ENCODE results near the gene NANOGP8. TPM values are rescaled to one million over a fixed set of nuclear protein-coding genes. Genes with fewer than 3 reads are reported as not detected.

The NANOGP8 gene
- total RNA-seq, 1 donor from 2014 or later, result 0.36 TPM

DNA sequence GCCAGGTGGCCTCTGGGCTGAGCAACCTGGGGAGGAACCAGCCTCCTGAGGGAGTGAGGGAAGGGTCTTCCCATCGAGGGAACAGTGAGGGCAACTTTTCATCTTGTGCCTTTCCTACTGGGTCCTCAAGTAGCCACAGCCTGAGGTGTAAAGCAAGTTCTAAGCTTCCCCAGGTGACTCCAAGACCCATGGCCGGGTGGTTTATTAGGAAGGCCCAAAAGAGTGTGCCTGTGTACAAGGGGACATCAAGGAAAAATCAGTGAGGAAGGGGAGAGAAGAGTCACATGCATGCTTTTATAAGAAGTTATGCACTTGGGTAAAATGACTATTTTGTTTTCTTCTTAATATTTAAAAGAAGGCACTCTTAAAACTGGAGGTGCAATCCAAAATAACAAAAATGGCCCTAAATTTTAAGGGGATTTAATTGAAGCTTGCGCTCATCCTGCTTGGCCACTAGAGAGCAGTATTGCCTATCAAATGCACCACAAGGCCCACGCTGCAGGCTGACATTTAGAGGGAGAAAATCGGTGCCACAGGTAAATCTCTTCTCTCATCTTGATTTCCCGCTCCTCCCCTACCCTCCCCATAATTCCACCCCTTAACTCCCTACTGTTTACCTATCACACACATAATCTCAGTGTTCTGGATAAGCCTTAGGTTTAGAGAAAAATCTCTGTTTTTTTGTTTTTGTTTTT lies 6.7 kb downstream of the NANOGP8 start:
- H3K27ac Mint-ChIP-seq, result no peak overlapping the region
- peaks cover 4% of the 10 kb centered on the region for H3K9me3 Mint-ChIP-seq (ENCODE audit: low read depth)
- H3K27me3 Mint-ChIP-seq, result no peaks in the 10 kb centered on the region
- peaks cover 3% of the 10 kb centered on the region for H3K36me3 Mint-ChIP-seq (ENCODE audit: insufficient read depth)
- DNase-seq (ENCODE audit: low spot score, unreplicated experiment), result no peak
- no peak overlapping the region for H3K4me3 Mint-ChIP-seq (ENCODE audit: low read depth)
- TF ChIP-seq, protein P1, sequence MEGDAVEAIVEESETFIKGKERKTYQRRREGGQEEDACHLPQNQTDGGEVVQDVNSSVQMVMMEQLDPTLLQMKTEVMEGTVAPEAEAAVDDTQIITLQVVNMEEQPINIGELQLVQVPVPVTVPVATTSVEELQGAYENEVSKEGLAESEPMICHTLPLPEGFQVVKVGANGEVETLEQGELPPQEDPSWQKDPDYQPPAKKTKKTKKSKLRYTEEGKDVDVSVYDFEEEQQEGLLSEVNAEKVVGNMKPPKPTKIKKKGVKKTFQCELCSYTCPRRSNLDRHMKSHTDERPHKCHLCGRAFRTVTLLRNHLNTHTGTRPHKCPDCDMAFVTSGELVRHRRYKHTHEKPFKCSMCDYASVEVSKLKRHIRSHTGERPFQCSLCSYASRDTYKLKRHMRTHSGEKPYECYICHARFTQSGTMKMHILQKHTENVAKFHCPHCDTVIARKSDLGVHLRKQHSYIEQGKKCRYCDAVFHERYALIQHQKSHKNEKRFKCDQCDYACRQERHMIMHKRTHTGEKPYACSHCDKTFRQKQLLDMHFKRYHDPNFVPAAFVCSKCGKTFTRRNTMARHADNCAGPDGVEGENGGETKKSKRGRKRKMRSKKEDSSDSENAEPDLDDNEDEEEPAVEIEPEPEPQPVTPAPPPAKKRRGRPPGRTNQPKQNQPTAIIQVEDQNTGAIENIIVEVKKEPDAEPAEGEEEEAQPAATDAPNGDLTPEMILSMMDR (IDR thresholded peaks at IDR 0.05; ENCODE audit: unreplicated experiment), result peak; percentile 95
- H3K4me1 Mint-ChIP-seq (ENCODE audit: low read depth), result no peaks in the 10 kb centered on the region

DNA sequence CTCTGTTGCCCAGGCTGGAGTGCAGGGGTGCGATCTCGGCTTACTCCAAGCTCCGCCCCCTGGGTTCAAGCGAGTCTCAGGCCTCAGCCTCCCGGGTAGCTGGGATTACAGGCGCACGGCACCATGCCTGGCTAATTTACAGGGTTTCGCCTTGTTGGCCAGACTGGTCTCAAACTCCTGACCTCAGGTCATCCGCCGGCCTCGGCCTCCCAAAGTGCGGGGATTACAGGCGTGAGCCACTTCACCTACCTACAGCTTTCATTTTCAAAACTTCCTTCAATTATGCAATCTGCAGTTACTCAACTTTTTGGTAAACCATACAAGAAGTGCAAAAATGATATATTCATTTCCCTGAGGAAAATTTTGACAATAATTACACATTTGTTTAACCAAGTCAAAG lies 14.0 kb downstream of the NANOGP8 start:
- no peak for DNase-seq (ENCODE audit: low spot score, unreplicated experiment)
- Mint-ChIP-seq H3K4me3 (ENCODE audit: low read depth) (no peak overlapping the region), H3K27me3 (peaks cover 3% of the 10 kb centered on the region), H3K27ac (no peak overlapping the region), H3K36me3 (ENCODE audit: insufficient read depth) (no peaks in the 10 kb centered on the region), H3K4me1 (ENCODE audit: low read depth) (peaks cover 4% of the 10 kb centered on the region), H3K9me3 (ENCODE audit: low read depth) (no peaks in the 10 kb centered on the region)
- TF ChIP-seq, protein P1 (IDR thresholded peaks at IDR 0.05; ENCODE audit: unreplicated experiment), result no peak

DNA sequence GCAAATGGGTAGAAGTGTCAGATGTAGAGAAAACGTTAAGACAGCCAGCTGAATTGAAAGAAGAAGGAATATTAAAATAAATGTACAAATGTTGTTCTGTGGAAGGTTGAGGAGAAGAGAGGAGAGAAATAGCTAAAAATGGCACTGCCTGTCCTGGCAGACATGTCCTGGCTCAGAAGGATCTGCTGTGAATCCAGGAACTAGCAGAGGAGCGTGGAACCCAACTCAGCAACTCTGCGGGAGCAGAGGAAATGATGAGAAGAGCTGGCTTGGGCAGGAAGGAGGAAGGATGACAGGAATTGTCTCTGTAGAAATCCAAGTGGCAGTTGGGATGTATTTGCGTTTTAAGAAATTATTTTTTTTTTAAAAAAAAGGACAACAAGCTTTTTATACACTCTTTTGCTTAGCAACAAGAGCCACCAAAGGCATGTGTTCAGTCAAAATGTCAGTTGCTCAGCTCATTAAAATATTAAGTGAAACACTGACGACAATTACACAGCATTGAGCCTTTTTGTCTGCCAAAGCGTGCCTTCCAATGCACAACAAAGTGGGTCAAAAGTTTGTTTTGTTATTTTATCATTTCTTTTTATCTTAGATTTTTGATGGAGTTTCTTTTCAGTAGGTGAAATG lies 16.1 kb downstream of the NANOGP8 start:
- no peaks in the 10 kb centered on the region for H3K36me3 Mint-ChIP-seq (ENCODE audit: insufficient read depth)
- no peak overlapping the region for H3K27ac Mint-ChIP-seq
- H3K27me3 Mint-ChIP-seq, result peaks cover 3% of the 10 kb centered on the region
- peaks cover 4% of the 10 kb centered on the region for H3K4me1 Mint-ChIP-seq (ENCODE audit: low read depth)
- H3K4me3 Mint-ChIP-seq (ENCODE audit: low read depth), result no peak overlapping the region
- TF ChIP-seq, protein P1 (IDR thresholded peaks at IDR 0.05; ENCODE audit: unreplicated experiment), result no peak
- DNase-seq (ENCODE audit: low spot score, unreplicated experiment), result no peak
- no peaks in the 10 kb centered on the region for H3K9me3 Mint-ChIP-seq (ENCODE audit: low read depth)

DNA sequence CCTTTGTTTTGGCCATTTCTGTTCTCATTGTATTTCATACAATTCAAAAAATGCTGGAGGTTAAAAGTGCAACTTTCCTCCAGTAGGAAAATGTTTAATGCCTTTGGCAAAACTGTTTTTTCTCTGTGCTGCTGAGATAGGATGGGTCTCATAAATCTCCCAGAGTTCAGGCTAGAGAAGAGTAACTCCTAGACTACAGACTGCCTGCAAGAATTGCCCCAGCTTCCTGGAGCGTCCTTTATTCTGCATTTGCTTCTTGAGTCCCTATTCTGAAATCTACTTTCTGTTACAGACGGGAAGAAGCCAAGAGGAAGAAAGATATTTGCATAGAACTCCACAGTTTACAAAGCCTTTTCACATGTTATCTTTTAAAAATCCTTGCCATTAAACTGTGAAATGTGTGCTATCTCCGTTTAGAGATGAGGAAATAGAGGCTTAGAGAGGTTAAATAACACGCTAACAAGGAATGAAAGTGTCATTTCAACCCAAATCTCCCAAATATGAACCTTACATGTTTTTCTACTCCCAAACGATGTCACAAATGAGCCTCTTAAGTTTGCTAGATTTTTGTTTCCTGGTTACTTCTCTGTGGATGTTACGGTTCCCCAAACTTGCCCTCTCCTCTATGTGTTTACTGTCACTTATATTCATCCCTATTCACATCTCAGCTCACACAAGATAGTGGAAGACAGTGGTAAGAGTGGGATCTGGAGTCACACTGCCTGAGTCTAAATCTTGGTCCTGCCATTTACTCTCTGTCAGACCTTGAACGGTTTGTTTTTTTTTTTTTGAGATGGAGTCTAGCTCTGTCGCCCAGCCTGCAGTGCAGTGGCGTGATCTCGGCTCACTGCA lies 17.4 kb downstream of the NANOGP8 start:
- Mint-ChIP-seq H3K4me1 (ENCODE audit: low read depth) (peaks cover 4% of the 10 kb centered on the region), H3K36me3 (ENCODE audit: insufficient read depth) (no peaks in the 10 kb centered on the region), H3K9me3 (ENCODE audit: low read depth) (no peaks in the 10 kb centered on the region), H3K27me3 (peaks cover 3% of the 10 kb centered on the region), H3K4me3 (ENCODE audit: low read depth) (no peak overlapping the region), H3K27ac (no peak overlapping the region)
- TF ChIP-seq, protein P1 (IDR thresholded peaks at IDR 0.05; ENCODE audit: unreplicated experiment), result no peak
- DNase-seq (ENCODE audit: low spot score, unreplicated experiment), result no peak

DNA sequence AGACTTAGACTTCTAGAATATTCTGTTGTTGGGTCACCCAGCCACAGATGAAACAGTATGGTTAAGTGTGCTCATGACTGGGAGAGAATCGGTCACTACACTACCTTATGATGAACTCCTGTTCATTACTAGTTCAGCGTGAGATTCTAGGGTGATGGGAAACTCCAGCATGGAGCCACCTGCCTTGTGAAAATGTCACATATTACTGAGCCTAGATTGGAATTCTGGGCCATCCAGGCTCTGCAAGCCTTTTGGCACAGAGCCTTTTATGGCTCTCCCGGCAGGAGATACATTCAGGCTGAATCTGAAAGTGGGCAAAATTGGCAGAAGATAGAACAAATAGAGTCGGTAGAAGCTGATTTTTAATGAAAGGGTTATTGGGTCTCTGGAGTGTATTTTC lies 19.0 kb downstream of the NANOGP8 start:
- H3K4me1 Mint-ChIP-seq (ENCODE audit: low read depth), result peaks cover 4% of the 10 kb centered on the region
- no peak overlapping the region for H3K27ac Mint-ChIP-seq
- H3K9me3 Mint-ChIP-seq (ENCODE audit: low read depth), result no peaks in the 10 kb centered on the region
- TF ChIP-seq, protein P1 (IDR thresholded peaks at IDR 0.05; ENCODE audit: unreplicated experiment), result no peak
- DNase-seq (ENCODE audit: low spot score, unreplicated experiment), result no peak
- no peak overlapping the region for H3K4me3 Mint-ChIP-seq (ENCODE audit: low read depth)
- peaks cover 3% of the 10 kb centered on the region for H3K27me3 Mint-ChIP-seq
- H3K36me3 Mint-ChIP-seq (ENCODE audit: insufficient read depth), result no peaks in the 10 kb centered on the region

Measured in progenitor cell of endocrine pancreas (in vitro differentiated cells).